Head of caudate nucleus (tissue), 42 donors: Measurements from ENCODE around the gene OTUB1.
"Not testable (repeated sequence)": the region's sequence is repeated elsewhere in the genome, so short reads cannot be mapped to it uniquely, and the experiment has no call there.

ENCODE experiments used
- DNase-seq, 42 donors: peaks; one replicate each; pipeline versions ENCODE4 v3.0.0 to v3.0.0-alpha.2; 2020 to 2021; ENCODE audit warnings: mixed read lengths in 7 of 42
- intact Hi-C: fragments of 100-400 bp; cut with DNase I; formaldehyde crosslinking; loops from one replicate; pipeline ENCODE4 v1.15.0; 2022

OTUB1 gene

GRCh38 chr11:63970902-63971301 is 15.3 kb upstream of the OTUB1 start:
- intact Hi-C loops, result no loop called here
- DNase-seq, result no peak

GRCh38 chr11:63973912-63974258 is 12.4 kb upstream of the OTUB1 start:
- intact Hi-C loops, result not testable (repeated sequence)
- peak in 3 of 42 donors; percentile 6 to 39 (median 14) for DNase-seq

GRCh38 chr11:63974259-63975143 is 11.7 kb upstream of the OTUB1 start, which contains the start of gene COX8A:
Gene COX8A (plus strand): TSS chr11:63974620. CDS start chr11:63974681, 61 bp downstream.
- intact Hi-C loops, result no loop called here
- DNase-seq, result peak; percentile 95 to 100 (median 99)

- intact Hi-C loops, result no loop called here
- DNase-seq, result no peak
These were observed 7.5 kb upstream of the OTUB1 start for GRCh38 chr11:63978551-63979239.

- DNase-seq, result no peak
- intact Hi-C loops, result no loop called here
These were observed 6.8 kb upstream of the OTUB1 start for GRCh38 chr11:63979426-63979825.

- intact Hi-C loops, result no loop called here
These were observed 454 bp upstream of the OTUB1 start for GRCh38 chr11:63985812-63986155.

GRCh38 chr11:63986932-63987513 is 785 bp downstream of the OTUB1 start:
- DNase-seq, result no peak
- intact Hi-C loops, result no loop called here

More at GRCh38 chr11:63985812-63986155, 454 bp upstream of the OTUB1 start:
- DNase-seq, result peak in 29 of 42 donors; percentile 28 to 73 (median 55)

- intact Hi-C loops, result no loop called here
- no peak for DNase-seq
These were observed 5.3 kb downstream of the OTUB1 start for GRCh38 chr11:63991558-63991957.

- intact Hi-C loops, result no loop called here
- no peak for DNase-seq
These were observed 6.9 kb downstream of the OTUB1 start for GRCh38 chr11:63993100-63993499.

- DNase-seq, result no peak
These were observed 7.8 kb downstream of the OTUB1 start for GRCh38 chr11:63993993-63994392.

GRCh38 chr11:63996512-63996911 is 10.3 kb downstream of the OTUB1 start:
- intact Hi-C loops, result no loop called here
- no peak for DNase-seq

More at GRCh38 chr11:63993993-63994392, 7.8 kb downstream of the OTUB1 start:
- intact Hi-C loops, result no loop called here

GRCh38 chr11:63997104-63997700 is 11.0 kb downstream of the OTUB1 start:
- intact Hi-C loops, result no loop called here
- DNase-seq, result no peak

- intact Hi-C loops, result no loop called here
- DNase-seq, result no peak
These were observed 11.6 kb downstream of the OTUB1 start for GRCh38 chr11:63997801-63998337.

- no peak for DNase-seq
- intact Hi-C loops, result no loop called here
These were observed 12.5 kb downstream of the OTUB1 start for GRCh38 chr11:63998558-63999348.

GRCh38 chr11:63999349-64000025 is 13.2 kb downstream of the OTUB1 start:
- intact Hi-C loops, result loop anchor here (2.0 kb wide), 1 partner anchor 153 kb away; no protein-coding TSS in a partner anchor
- peak in 11 of 42 donors; percentile 25 to 64 (median 46) for DNase-seq

GRCh38 chr11:64000026-64000739 is 13.9 kb downstream of the OTUB1 start:
- peak in 41 of 42 donors; percentile 40 to 90 (median 79) for DNase-seq

More at GRCh38 chr11:64000026-64000739, 13.9 kb downstream of the OTUB1 start:
- intact Hi-C loops, result loop anchor here (2.0 kb wide), 1 partner anchor 153 kb away; no protein-coding TSS in a partner anchor
